GM21737 (cell line): ENCODE results near the gene LMF2.
"Not testable (repeated sequence)": the region's sequence is repeated elsewhere in the genome, so short reads cannot be mapped to it uniquely, and the experiment has no call there.

Source experiments
- ATAC-seq: cut with Tn5 transposase; IDR thresholded peaks from one replicate; pipeline ENCODE4 v1.9.1; 2021; ENCODE audit warnings: mild to moderate bottlenecking, moderate library complexity; ENCODE audit not compliant: unreplicated experiment

Gene LMF2, protein sequence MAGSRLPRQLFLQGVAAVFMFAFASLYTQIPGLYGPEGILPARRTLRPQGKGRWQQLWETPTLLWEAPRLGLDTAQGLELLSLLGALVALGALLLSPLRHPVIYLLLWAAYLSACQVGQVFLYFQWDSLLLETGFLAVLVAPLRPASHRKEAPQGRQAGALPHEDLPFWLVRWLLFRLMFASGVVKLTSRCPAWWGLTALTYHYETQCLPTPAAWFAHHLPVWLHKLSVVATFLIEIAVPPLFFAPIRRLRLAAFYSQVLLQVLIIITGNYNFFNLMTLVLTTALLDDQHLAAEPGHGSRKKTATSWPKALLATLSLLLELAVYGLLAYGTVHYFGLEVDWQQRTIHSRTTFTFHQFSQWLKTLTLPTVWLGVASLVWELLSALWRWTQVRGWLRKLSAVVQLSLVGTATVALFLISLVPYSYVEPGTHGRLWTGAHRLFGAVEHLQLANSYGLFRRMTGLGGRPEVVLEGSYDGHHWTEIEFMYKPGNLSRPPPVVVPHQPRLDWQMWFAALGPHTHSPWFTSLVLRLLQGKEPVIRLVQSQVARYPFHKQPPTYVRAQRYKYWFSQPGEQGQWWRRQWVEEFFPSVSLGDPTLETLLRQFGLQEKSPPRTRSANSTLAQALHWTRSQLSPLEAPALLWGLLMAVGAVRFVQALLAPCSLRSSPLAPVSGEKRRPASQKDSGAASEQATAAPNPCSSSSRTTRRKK

DNA sequence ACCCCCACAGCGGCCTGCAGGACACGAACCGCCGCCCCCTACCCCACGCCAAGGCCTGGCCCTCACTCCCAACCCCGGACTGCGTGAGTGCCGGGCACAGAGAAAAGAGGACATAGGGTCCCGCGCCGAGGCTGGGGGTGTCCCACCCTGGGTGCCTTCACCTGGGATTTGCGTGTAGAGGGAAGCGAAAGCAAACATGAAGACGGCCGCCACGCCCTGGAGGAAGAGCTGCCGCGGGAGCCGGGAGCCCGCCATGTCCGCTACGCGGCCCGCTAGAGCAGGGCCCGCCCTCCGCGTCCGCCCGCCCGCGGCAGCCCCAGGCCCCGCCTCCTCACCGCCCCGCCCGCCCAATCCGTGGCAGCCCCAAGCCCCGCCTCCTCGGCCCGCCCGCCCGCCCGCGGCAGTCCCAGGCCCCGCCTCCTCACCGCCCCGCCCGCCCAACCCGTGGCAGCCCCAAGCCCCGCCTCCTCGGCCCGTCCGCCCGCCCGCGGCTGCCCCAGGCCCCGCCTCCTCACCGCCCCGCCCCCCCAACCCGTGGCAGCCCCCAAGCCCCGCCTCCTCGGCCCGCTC lies at the start of gene LMF2:
Gene LMF2 (minus strand): TSS at position 282 of the 570 bp plus-strand sequence. CDS start 27 bp downstream, at position 255.
- ATAC-seq = peak; percentile 54

GRCh38 chr22:50556703-50557102 lies 49.2 kb upstream of the LMF2 start:
- no peak for ATAC-seq

GRCh38 chr22:50553310-50553709 lies 45.8 kb upstream of the LMF2 start:
- ATAC-seq = no peak

DNA sequence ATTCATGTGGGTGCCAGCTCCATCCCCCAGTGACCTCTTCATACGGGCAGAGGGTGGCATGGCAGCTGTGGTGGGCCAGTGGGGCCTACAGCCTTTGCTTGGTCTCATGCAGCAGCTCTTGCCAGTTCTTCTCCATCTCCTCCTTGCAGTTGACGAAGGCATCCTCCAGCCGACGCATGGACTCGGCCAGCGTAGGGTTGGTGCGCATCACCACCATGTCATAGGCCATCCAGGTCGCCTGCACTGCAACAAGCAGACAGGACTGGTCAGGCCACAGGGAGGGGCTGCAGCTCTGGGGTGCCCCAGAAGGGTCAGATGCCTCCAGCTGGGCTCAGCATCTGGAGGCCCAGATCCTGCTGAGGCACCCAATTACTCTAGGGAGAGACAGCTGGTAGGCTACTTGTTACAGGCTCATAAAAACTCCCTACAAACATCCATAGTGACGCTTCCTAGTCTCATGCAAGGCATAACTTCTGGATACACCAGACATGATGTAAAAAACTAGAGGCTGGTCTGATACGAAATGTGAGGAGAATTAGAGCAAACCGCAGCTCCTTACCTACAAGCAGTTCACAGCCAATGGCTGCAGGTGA lies 43.8 kb upstream of the LMF2 start:
- ATAC-seq = no peak

- no peak for ATAC-seq
Measured at GRCh38 chr22:50550395-50550794, 42.9 kb upstream of the LMF2 start.

DNA sequence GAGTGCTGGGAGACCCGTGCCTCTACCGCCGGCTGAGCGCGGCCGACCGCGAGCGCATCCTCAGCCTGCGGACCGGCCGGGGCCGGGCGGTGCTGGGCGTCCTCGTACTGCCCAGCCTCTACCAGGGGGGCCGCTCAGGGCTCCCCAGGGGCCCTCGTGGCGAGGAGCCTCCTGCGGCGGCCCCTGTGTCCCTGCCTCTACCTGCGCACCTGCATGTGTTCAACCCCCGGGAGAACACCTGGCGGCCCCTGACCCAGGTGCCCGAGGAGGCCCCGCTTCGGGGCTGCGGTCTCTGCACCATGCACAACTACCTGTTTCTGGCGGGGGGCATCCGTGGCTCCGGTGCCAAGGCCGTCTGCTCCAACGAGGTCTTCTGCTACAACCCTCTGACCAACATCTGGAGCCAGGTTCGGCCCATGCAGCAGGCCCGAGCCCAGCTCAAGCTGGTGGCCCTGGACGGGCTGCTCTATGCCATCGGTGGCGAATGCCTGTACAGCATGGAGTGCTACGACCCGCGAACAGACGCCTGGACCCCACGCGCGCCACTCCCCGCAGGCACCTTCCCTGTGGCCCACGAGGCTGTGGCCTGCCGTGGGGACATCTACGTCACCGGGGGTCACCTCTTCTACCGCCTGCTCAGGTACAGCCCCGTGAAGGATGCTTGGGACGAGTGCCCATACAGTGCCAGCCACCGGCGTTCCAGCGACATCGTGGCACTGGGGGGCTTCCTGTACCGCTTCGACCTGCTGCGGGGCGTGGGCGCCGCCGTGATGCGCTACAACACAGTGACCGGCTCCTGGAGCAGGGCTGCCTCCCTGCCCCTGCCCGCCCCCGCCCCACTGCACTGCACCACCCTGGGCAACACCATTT lies 41.7 kb upstream of the LMF2 start:
- no peak for ATAC-seq

- no peak for ATAC-seq
Measured at GRCh38 chr22:50548040-50548920, 40.8 kb upstream of the LMF2 start.

GRCh38 chr22:50547263-50547985 lies 39.9 kb upstream of the LMF2 start:
- ATAC-seq = no peak

DNA sequence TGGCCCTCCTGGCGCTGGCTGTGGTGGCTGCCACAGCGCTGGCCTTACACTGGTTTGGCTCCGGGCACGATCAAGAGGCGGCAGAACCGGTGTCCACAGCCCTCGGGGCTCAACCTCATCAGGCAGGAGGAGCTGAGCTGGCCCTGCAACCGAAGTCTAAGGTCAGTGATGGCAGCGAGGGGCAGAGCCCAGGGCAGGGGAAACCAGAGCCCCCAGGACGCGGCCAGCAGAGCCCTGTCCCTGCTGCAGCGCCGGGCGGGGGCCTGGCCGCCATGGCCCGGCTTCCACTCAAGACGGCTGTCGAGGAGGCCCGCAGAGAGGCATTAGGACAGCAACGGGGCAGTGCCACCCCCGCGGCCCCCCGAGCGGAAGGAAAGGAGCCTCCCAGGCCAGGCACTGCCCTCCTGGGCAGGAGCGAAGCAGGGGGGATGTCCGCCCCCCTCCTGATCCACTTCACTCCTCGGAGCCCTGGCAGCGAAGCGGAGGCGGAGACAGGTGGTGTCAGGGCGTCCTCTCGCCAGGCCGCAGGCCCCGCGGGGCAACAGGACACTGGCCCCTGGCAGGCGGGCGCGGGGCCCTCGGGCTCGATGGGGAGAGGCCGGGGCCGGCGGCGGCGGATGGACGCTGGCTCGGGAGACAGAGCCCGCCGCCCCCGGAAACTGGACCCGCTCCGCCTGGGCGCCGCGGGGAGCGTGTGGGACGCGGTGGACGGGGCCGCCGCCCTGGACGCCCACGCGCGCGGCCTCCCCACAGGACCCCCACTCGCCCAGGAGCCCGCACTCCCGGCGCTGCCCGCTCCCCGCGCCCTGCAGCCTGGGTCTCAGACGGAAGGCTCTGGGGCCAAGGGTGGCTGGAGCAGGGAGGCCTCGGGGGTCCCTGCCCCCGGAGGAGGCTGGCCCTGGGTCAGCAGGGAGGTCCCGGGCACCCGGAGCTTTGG lies 39.1 kb upstream of the LMF2 start:
- ATAC-seq = no peak

DNA sequence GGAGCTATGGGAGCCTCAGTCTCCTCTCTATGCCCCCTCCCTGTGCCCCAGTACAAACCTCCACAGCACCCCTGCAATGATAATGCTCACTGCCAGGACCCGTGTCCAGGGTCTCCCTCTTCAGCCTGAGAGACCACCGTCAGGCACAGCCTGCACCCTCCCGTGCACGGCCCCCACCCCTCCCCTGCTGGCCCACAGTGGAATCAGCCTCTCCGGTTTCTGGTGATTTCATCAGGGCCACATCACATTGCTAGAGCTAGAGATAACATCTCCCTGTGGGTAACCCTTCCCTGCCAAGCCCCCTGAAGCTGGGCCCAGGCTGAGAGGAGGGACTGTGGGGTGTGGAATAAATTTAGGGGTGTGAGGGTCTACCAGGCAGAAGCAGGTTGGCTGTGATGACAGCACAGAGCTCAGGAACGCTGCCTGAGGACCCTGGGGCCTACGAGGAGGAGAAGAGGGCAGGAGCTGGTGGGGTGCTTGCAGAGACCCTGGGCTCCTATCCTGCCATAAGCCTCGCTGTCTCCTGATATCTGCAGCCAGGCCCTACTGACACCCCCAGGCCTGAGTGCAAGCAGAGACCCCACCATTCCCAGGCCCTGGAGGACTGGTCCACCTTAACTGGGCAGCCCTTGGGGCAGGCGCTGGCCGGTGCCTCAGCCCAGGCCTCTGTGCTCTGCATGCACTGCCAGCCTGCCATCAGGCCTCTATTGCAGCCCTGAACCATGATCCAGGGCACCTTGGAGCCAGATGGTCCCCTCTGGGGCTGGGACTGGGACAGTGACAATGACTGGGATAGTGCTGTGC lies 38.2 kb upstream of the LMF2 start, which contains the start of gene KLHDC7B:
Gene KLHDC7B (plus strand): TSS at position 378 of the 804 bp plus-strand sequence. CDS start 345 bp downstream, at position 723.
- ATAC-seq = no peak

GRCh38 chr22:50544746-50545253 lies 37.3 kb upstream of the LMF2 start:
- no peak for ATAC-seq

GRCh38 chr22:50544078-50544745 lies 36.7 kb upstream of the LMF2 start:
- no peak for ATAC-seq

- no peak for ATAC-seq
Measured at GRCh38 chr22:50542416-50542927, 35.0 kb upstream of the LMF2 start.

DNA sequence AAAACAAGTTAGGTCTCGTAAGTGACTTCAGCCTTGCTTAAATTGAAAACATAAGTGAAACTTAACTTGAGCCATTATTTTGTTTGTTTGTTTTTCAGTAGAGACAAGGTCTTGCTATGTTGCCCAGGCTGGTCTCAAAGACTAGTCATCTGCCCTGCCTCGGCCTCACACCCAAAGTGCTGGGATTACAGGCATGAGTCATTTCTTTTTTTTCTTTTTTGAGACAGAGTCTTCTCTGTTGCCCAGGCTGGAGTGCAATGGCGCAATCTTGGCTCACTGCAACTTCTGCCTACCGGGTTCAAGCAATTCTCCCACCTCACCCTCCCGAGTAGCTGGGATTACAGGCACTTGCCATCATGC lies 34.1 kb upstream of the LMF2 start:
- not testable (repeated sequence) for ATAC-seq

DNA sequence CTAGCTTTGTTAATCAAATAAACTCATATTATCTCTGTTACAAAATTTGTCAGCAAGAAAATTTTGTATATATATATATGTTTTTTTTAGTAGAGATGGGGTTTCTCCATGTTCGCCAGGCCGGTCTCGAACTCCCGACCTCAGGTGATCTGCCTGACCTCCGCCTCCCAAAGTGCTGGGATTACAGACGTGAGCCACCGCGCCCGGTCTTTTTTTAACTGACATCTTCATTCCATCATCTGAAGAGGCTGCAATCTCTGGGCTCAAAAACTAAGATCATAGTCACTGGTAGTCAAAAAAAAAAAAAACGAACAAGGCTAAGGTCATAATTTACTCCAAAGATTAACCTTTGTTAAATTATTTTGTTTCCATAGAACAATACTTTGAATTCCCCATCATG lies 32.9 kb upstream of the LMF2 start:
- no peak for ATAC-seq

DNA sequence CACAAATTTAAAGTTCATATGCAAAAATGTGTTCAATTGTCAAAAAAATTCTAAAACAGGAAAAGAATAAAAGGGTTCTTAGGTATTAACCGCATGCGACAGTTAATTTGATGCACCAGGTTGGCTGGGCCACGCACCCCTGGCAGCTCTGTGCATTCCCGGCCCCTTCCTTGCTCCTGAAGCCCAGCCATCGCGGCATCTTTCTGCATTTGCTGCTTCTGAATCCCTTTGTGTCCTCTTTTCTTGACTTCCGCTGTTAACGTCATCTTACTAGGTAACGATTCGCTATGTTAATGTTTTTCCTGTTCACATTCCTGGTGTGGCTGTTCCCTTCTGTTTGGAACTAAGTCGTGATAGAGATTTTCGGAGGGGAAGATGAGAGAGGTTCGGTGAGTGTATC lies 30.3 kb upstream of the LMF2 start:
- no peak for ATAC-seq
